HG03139 (cell line): ENCODE results near the gene SDR42E2.
"Not testable (repeated sequence)": the region's sequence is repeated elsewhere in the genome, so short reads cannot be mapped to it uniquely, and the experiment has no call there.

Experiments used
- ATAC-seq: cut with Tn5 transposase; IDR thresholded peaks from one replicate; pipeline ENCODE4 v1.9.1; 2021; ENCODE audit not compliant: unreplicated experiment

The SDR42E2 gene

GRCh38 chr16:22190776-22191531, 28.6 kb downstream of the SDR42E2 start:
- ATAC-seq = peak; percentile 47

GRCh38 chr16:22191532-22192260, 29.4 kb downstream of the SDR42E2 start:
- ATAC-seq = no peak

- ATAC-seq = no peak
Observed at GRCh38 chr16:22192261-22193062, 30.2 kb downstream of the SDR42E2 start.

GRCh38 chr16:22193063-22193411, 30.7 kb downstream of the SDR42E2 start:
- ATAC-seq = no peak

- no peak for ATAC-seq
Observed at GRCh38 chr16:22194707-22195444, 32.6 kb downstream of the SDR42E2 start.

GRCh38 chr16:22195445-22195694, 33.1 kb downstream of the SDR42E2 start:
- ATAC-seq = no peak

- ATAC-seq = no peak
Observed at GRCh38 chr16:22195695-22196558, 33.6 kb downstream of the SDR42E2 start.

GRCh38 chr16:22196559-22197168, 34.4 kb downstream of the SDR42E2 start:
- not testable (repeated sequence) for ATAC-seq

- ATAC-seq = no peak
Observed at GRCh38 chr16:22198547-22199293, 36.4 kb downstream of the SDR42E2 start.

- no peak for ATAC-seq
Observed at GRCh38 chr16:22202261-22202637, 39.9 kb downstream of the SDR42E2 start.

- no peak for ATAC-seq
Observed at GRCh38 chr16:22203091-22203490, 40.8 kb downstream of the SDR42E2 start.

GRCh38 chr16:22204091-22204655, 41.9 kb downstream of the SDR42E2 start:
- ATAC-seq = no peak

- ATAC-seq = no peak
Observed at GRCh38 chr16:22205577-22206012, 43.3 kb downstream of the SDR42E2 start.

- peak; percentile 88 for ATAC-seq
Observed at GRCh38 chr16:22206013-22206841, 43.9 kb downstream of the SDR42E2 start, which contains the start of gene EEF2K. Gene EEF2K (plus strand): TSS chr16:22206278. CDS start chr16:22225730, 19,452 bp downstream.

- peak; percentile 41 for ATAC-seq
Observed at GRCh38 chr16:22206842-22207714, 44.8 kb downstream of the SDR42E2 start.

GRCh38 chr16:22207715-22208360, 45.5 kb downstream of the SDR42E2 start:
- no peak for ATAC-seq
